Osteoblast (primary cell): Measurements from ENCODE around the gene FAM110C. TPM values are rescaled to one million over a fixed set of nuclear protein-coding genes. Genes with fewer than 3 reads are reported as not detected.

Source experiments
- DNase-seq: peaks from one replicate; pipeline ENCODE4 v3.0.0; 2011; ENCODE audit warnings: low spot score, mixed read lengths; ENCODE audit not compliant: insufficient read length; ENCODE audit errors: missing footprints
- H2AFZ ChIP-seq: 2 replicates; pipeline ENCODE4 v1.6.0; 2011; ENCODE audit warnings: mild to moderate bottlenecking, low read length
- H3K27ac ChIP-seq: 2 replicates; pipeline ENCODE4 v1.5.1; 2011; ENCODE audit warnings: mild to moderate bottlenecking, low read depth, low read length, moderate library complexity
- H3K27me3 ChIP-seq: 2 replicates; pipeline ENCODE4 v1.6.0; 2012; ENCODE audit warnings: mild to moderate bottlenecking, control low read depth, inconsistent platforms, low read length, moderate library complexity; ENCODE audit not compliant: insufficient read depth
- H3K36me3 ChIP-seq: 2 replicates; pipeline ENCODE4 v1.5.1; 2011; ENCODE audit warnings: mild to moderate bottlenecking, low read length, control low read depth, moderate library complexity; ENCODE audit not compliant: insufficient read depth
- H3K4me1 ChIP-seq: 2 replicates; pipeline ENCODE4 v1.5.1; 2011; ENCODE audit warnings: mild to moderate bottlenecking, low read length, control low read depth, moderate library complexity; ENCODE audit not compliant: insufficient read depth
- H3K4me2 ChIP-seq: 2 replicates; pipeline ENCODE4 v1.6.0; 2011; ENCODE audit warnings: mild to moderate bottlenecking, low read length; ENCODE audit not compliant: insufficient read depth
- H3K4me3 ChIP-seq: fragments of 200-600 bp; sonication (generic); 3 replicates; pipeline ENCODE4 v1.5.1; 2012; ENCODE audit warnings: mild to moderate bottlenecking, low read length, inconsistent platforms; ENCODE audit not compliant: insufficient read depth
- H3K79me2 ChIP-seq: 2 replicates; pipeline ENCODE4 v1.6.0; 2012; ENCODE audit warnings: mild to moderate bottlenecking, low read length, control low read depth, inconsistent platforms; ENCODE audit not compliant: insufficient read depth
- H3K9me3 ChIP-seq: 2 replicates; pipeline ENCODE4 v1.5.1; 2011; ENCODE audit warnings: low read depth, low read length, control low read depth
- H4K20me1 ChIP-seq: 2 replicates; pipeline ENCODE4 v1.6.0; 2012; ENCODE audit warnings: mild to moderate bottlenecking, low read length, control low read depth; ENCODE audit not compliant: insufficient read depth
- CTCF ChIP-seq: IDR thresholded peaks from 2 replicates; pipeline ENCODE4 v1.5.1; 2011; ENCODE audit warnings: mild to moderate bottlenecking, low read depth, low read length, moderate library complexity; ENCODE audit errors: extremely low read depth
- total RNA-seq: library from RNA; depleted of rRNA; stranded (reverse); fragments of >200 nt; gene quantifications from 2 replicates; pipeline ENCODE4 v1.2.3, GENCODE V29; 2012

Gene FAM110C
- total RNA-seq, 1 donor: not detected

- H3K4me1 ChIP-seq: no peaks in the 10 kb centered on the region
- H4K20me1 ChIP-seq: no peaks in the 10 kb centered on the region
- no peak overlapping the region for H3K27ac ChIP-seq
- TF ChIP-seq CTCF: no peak
- no peak overlapping the region for H3K4me2 ChIP-seq
- H3K27me3 ChIP-seq: no peaks in the 10 kb centered on the region
- no peak overlapping the region for H2AFZ ChIP-seq
- H3K4me3 ChIP-seq: no peak overlapping the region
- H3K9me3 ChIP-seq: no peaks in the 10 kb centered on the region
- no peaks in the 10 kb centered on the region for H3K79me2 ChIP-seq
- no peaks in the 10 kb centered on the region for H3K36me3 ChIP-seq
- DNase-seq: no peak
Measured at GRCh38 chr2:84121-84520, 37.8 kb upstream of the FAM110C start.

GRCh38 chr2:80971-81736 is 34.8 kb upstream of the FAM110C start:
- H4K20me1 ChIP-seq: no peaks in the 10 kb centered on the region
- no peaks in the 10 kb centered on the region for H3K4me1 ChIP-seq
- H3K79me2 ChIP-seq: no peaks in the 10 kb centered on the region
- H3K27ac ChIP-seq: no peak overlapping the region
- H3K4me2 ChIP-seq: no peak overlapping the region
- DNase-seq: no peak
- no peak overlapping the region for H2AFZ ChIP-seq
- no peak for TF ChIP-seq CTCF
- no peaks in the 10 kb centered on the region for H3K36me3 ChIP-seq
- no peaks in the 10 kb centered on the region for H3K27me3 ChIP-seq
- no peaks in the 10 kb centered on the region for H3K9me3 ChIP-seq
- H3K4me3 ChIP-seq: no peak overlapping the region

GRCh38 chr2:80378-80777 is 34.1 kb upstream of the FAM110C start:
- TF ChIP-seq CTCF: no peak
- no peak for DNase-seq

GRCh38 chr2:71309-72035 is 25.2 kb upstream of the FAM110C start:
- H3K4me3 ChIP-seq: no peak overlapping the region
- H2AFZ ChIP-seq: no peak overlapping the region
- H3K79me2 ChIP-seq: no peaks in the 10 kb centered on the region
- H3K4me2 ChIP-seq: no peak overlapping the region
- H3K4me1 ChIP-seq: no peaks in the 10 kb centered on the region
- H3K36me3 ChIP-seq: no peaks in the 10 kb centered on the region
- no peaks in the 10 kb centered on the region for H4K20me1 ChIP-seq
- H3K27ac ChIP-seq: no peak overlapping the region
- H3K27me3 ChIP-seq: no peaks in the 10 kb centered on the region
- no peak for DNase-seq
- TF ChIP-seq CTCF: no peak
- H3K9me3 ChIP-seq: no peaks in the 10 kb centered on the region

More at GRCh38 chr2:80378-80777, 34.1 kb upstream of the FAM110C start:
- no peaks in the 10 kb centered on the region for H3K4me1 ChIP-seq
- no peaks in the 10 kb centered on the region for H4K20me1 ChIP-seq
- H3K4me3 ChIP-seq: no peak overlapping the region
- no peaks in the 10 kb centered on the region for H3K27me3 ChIP-seq
- H3K36me3 ChIP-seq: no peaks in the 10 kb centered on the region
- no peaks in the 10 kb centered on the region for H3K79me2 ChIP-seq
- no peak overlapping the region for H3K27ac ChIP-seq
- H3K9me3 ChIP-seq: no peaks in the 10 kb centered on the region
- no peak overlapping the region for H2AFZ ChIP-seq
- H3K4me2 ChIP-seq: no peak overlapping the region
